HG02938 (cell line): ENCODE data around the gene SSTR3.
"Not testable (repeated sequence)": the region's sequence is repeated elsewhere in the genome, so short reads cannot be mapped to it uniquely, and the experiment has no call there.

ENCODE experiments used
- ATAC-seq: cut with Tn5 transposase; IDR thresholded peaks from one replicate; pipeline ENCODE4 v1.9.1; 2021; ENCODE audit warnings: mild to moderate bottlenecking, moderate library complexity; ENCODE audit not compliant: unreplicated experiment

SSTR3 gene

DNA sequence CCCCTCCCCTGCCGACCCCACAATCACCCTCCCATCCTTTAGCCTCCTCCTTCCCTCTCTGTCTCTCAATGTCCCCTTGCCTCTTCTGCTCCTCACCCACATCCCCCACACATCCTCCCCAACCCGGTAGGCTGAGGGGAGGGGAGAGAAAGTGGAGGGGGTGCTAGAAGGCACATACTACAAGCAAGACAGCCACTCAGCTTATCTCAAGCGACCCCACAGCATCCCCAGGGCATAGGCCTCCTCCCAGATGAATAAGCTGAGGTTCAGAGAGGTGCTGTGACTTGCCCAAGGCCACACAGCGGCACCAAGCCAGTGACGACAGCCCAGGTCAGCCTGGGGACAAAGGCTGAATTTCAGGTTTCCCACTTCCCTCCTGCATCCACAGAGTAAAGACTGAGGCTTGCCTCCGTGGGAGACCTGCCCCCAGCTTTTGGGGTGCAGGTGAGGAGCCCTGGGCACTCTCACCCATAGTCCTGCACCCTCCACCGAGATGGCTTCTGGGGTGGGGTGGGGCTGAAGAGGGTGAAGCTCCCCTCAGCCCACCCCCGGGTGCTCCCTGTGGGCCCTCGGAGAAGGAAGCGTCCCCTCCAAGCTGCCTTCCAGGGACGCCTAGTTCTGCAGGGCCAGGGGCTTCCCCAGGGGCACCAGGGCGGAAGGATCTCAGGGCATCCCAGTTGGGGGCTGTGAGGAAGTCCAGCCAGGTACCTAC is 31.3 kb upstream of the SSTR3 start:
- no peak for ATAC-seq

DNA sequence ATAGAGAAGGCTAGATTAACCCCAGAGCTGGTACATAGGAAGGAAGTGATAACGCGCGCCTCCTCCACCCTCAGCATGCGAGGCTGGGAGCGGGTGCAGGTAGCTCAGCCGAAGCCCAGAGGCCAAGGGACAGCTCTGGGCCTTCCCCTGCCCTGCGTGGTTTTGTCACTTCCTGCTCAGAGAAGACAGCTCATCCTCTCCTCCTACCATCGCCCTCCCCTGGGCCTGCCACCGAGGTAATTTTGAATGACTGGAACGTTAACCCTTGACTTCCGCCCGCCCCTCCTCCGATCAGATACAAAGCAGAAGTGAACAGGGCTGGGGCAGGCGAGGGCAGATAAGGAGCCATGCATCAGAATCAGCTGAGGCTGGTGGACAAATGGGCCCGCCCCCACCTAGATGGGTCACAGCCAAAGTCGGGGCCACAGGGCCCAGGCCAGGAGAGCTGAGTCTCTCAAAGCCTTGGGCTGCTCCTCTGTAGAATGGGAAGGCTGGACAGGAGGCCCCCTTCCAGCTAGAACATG is 30.2 kb upstream of the SSTR3 start:
- ATAC-seq = peak; percentile 50

DNA sequence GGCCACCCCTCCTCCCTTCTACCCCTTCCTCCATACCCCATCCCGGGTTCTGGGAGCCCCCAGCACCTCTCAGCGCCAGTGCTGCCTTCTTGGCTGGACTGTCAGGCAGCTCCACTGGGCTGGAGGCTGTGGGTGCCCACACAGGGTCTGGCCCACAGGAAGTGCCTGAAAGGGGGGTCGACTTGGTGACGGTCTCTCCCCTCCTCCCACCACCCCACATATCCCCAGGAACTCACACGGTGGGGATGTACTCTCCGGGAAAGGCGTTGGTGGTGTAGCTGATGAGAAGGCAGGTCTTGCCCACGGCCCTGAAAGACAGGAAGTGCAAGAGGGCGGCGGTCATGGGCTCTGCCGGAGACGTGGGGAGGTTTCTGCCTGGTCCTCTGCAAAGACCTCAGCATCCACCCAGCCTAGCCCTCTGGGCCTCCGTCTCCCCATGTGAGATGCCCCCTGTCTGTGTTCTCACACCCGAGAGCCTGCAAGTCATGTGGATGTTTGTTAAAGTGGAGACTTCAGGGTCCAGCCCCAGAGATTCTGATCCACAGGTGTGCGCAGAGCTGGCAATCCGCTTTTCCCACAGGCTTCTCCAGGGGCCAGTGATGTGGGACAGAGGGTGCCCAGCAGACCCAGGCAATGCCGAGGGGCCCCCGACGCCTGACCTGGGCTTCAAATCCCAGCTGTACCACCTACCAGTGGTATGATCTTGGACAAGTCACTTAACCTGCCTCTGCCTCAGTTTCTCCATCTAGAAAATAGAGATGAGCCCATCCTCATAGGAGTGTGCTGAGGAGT is 29.3 kb upstream of the SSTR3 start:
- no peak for ATAC-seq

DNA sequence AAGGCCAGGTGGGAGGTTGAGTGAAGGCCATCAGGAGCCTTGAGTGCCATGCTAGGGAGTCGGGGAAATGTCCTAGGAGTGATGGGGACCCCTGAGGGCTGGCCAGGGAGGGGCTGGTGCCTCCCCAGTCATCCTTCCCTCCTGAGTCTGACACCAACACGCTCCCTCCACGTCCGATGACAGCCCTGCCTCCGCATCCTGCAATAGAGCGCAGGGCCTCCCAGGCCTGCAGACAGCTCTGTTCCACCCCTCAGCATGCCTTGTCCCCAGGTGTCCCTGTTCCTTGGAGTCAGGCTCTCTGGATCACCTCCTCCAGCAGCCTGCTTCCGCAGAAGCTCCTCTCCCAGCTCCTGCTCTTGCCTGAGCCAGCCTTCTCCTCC is 28.7 kb upstream of the SSTR3 start:
- ATAC-seq = no peak

DNA sequence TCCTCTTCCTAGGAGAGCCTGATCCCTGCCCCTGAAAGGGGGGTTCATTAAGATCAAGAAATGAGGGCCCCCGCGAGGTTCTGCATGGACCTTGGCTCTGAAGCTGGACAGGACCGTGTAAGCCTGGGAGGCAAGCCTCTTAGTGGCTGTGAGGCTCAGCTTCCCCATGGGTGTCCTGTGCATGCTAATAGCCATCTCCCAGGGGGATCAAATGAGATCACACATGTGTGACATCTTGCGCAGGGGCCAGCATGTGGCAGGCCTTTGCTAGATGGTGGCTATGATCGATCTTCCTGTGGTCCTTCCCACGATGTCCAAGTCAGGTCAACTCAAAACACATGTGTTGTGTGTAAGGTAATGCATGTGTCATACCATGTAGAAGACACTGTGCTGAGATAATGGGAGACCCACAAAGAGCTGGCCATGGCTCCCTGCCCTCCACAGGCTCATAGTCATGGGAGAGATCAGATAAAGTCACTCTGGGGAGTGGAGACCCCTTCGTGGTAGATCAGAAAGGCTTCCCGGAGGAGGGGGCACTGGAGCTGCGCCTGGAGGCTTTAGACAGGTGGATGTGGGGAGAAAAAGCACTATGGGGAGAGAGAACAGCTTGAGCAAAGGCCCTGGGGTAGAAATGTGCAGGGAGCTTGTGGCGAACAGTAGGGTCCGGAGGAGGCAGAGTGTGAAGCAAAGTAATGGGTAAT is 28.1 kb upstream of the SSTR3 start:
- no peak for ATAC-seq

DNA sequence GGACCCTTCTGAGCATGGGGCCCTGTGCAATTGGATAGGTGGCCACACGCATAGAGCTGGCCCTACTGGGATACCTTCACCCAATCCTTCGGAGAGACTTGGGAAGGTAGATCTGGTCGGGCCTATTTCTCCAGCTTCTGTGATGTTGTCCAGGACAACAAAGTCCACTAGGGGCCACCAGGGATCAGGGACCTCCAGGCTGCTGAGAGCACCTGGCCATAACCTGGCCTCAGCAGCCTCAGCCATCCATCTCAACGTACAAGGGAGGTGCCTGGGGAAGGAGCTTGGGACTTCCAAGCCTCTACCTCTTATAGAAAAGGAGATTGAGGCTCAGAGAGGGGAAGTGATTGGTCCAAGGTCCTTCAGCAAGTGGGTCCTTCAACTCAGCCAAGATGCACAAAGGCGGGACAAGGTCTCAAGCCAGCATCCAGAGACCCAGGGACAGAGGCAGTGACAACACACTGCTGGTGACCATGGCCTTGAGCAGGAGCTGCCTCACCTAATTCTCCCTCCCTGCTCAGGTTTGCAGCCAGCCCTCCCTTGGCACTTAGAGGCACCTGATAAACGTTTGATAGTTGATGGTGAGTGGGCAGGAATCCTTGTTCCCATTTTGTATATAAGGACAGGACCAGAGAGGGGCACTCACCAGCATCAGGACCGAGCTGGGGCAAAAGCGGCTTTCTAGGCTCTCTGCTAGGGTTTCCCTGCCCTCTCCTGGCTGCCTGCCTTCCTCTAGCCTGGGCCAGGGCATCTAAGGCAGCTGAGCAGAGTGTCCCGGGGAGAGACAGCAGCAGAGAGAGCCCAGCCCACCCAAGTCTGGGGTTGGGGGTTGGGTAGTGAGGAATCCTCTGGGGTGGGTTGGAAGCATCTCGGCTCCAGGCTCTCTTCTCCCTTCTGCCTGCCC is 27.3 kb upstream of the SSTR3 start:
- no peak for ATAC-seq

DNA sequence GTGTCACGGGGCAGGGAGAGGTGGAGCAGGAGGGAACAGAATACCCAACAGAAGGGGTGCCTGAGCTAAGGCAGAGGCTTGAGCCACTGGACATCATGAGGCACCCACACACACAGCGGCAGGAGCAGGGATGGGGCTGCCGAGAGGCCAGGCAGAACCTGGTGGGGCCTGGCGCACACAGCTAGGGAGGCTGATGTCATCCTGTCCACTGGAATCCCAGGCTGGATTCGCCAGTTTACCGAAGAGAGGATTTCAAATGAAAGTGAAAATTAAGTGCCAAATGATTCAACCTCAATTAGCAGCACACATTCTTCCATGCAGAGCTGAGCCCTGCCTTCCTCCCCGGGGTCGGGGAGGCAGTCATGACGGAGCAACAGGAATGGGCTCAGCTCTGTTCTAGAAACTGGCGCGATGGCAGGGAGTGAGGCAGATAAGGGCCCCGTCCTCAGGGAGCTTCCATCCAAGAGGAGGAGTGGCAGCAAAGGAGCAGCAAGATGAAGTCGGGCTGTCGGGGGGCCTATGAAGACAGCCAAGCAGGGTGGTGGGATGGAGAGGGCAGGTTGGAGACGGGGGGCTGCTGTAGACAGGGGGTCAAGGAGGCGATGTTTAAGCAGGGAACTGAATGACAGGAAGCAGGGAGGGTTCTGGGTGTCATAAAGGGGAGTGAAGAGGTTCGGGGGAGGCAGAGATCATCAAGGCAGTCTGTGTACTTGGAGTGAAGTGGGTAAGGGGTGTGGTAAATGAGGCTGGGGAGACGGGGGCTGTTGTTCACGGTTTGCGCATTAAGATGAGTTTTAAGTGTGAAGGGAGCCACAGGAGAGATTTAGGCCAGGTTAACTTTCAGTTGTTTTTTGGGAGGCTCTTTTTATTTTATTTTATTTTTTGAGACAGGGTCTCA is 25.3 kb upstream of the SSTR3 start:
- ATAC-seq = no peak

DNA sequence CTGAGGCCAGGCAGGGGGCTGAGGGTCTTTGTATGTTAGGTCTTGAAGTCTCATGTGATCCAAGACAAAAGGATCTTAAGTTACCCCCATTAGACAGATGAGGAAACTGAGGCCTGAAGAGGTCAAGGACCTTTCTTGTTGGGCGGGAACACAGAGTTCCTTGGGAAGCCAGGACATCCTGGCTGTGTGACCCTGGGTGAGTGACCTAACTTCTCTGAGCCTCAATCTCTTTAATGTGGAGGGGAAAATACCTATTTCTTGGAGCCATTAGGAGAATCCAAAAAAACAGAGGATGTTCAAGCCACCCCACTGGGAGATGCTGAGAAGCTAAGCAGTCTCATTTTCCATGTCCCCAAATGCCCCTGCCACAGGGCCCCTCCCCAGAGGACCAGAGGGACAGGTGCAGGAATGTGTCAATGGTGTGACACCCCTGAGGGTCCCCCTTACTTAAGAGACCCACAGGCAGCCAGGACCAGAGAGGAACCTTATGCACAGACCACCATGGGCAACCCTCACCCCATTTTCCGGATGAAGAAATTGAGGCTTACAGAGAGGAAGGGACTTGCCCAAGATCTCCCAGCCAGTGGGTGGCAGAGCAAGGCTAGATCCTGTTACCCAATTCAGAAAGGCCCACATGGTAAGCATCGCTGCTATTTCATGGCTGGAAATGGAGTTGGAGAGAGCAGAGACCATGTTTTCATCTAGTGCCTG is 23.8 kb upstream of the SSTR3 start:
- no peak for ATAC-seq

DNA sequence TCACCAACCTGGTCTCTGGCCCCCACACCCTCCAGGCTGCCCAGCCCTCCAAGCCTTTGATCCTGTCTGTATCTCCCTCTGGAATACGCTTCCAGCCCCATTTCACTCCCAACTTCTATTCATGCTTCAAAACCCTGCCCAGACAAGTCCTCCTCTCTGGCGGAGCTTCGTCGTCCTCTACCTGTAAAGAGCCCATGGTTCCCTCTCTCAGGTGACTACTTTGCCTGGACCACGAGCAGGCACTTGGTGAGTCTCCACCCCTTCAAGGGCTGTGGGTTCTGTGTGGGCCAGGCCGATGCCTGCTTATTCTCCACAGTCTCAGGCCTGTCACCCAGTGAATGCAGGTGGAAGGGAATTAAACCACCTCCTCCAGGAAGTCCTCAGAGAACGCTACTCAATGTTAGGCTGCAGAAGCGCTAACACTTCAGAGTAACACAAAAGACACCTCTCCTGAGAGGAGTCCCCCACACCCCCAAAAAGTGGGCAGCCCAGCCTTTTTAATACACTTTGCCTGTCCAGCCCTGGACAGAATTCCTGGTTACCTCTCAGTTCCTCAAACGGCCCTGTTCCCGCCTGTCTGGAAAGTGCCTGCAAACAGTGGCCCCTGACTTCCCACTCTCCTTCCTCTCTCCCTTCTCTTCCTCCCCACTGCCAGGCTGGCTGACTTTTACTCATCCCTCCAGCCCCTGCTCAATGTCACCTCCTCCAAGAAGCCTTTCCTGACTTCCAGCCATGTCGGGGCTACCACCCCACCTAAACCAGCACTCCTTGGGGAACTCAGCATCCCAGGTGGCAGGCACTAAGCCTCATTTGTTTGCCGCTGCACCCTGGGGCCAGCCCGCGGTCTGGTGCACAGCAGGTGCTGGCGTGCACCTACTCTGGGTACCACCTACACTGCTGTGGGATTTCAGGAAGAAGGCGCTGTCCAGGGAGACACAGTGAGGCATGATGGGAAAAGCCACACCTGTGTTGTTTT is 22.7 kb upstream of the SSTR3 start:
- no peak for ATAC-seq

DNA sequence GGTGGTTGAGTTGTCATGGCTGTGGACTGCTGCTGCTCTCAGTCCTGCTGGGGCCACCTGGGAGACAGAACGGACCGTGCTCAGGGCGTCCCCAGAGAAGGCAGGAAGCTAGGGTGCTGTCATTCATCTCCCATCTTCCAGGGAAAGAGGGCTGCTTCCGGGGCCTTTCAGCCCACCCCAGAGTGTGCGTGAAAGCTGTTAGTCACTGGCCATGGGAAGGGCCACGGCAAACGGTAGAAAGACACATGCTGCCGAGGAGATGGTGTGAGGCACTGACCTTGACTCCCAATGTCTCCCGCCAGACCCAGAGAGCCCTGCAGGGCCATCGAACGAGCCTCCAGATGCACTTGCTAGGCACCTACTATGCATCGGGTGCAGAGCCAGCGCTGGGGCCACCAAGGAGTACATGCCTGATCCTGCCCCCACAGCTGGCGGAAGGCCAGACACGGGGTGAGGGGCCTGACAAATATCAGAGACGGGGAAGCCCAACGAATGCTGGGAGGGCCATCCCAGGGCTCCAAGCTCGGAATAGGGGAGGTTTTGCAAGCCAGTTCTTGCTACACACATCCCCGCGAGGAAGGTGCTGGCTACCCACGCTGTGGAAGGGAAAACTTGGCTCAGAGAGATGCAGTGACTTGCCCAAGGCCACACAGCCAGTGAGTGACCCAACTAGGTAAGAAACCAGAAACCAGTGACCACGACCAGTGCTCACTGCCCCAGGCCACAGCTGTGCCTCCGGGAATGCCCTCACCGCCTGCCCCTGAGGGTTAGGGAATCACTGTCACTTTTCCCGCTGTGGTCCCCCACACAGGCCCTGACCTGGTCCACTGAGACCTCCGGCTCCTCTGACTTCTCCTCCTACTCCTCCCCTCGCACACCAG is 21.7 kb upstream of the SSTR3 start:
- no peak for ATAC-seq

DNA sequence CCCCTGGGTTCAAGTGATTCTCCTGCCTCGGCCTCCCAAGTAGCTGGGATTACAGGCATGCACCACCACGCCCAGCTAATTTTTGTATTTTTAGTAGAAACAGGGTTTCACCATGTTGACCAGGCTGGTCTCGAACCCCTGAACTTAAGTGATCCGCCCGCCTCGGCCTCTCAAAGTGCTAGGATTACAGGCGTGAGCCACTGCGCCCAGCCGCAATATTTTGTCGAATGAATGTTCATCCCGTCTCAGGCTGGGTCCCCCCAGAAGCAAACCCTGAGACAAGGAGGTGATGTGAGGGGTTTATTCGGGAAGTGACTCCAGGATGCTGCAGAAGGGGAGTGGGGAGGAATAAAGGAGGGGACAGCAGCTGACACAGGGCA is 21.1 kb upstream of the SSTR3 start:
- ATAC-seq = not testable (repeated sequence)

DNA sequence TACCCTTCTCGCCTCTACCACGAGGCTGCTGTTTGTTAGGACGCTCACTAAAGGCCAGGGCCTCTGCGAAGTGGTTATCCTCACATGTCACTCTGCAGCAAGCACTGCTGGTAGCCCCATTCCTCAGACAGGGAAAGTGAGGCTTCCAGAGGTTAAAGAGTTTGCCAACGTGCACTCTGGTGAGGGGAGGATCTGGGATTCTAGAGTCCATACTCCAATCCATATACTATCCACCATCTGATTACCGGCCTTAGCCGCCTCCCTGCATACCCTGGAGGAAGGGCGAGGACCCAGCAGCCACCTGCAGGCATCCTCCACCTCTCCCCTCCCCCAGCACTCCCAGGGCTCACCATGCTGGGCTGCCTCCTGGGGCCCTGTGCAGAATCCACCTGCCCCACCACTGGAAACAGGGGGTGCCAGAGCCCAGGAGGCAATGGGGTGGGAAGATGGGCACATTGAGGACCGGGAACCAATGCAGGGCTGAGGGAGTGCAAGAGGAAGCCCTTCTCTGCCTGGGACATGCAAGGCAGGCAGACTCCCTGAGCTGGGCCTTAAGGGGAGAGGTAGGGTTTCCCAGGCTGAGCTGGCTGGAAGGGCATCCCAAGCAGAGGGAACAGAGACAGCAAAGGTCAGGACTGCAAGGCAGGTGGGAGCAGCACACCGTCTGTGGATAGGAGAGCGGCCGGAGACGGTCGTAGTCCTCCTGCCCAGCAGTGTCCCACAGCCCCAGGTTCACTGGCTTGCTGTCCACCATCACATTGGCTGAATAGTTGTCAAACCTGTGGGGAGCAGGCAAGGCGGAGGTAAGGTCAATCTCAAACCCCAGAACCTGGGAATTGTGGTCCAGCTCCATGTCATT is 20.1 kb upstream of the SSTR3 start:
- no peak for ATAC-seq

DNA sequence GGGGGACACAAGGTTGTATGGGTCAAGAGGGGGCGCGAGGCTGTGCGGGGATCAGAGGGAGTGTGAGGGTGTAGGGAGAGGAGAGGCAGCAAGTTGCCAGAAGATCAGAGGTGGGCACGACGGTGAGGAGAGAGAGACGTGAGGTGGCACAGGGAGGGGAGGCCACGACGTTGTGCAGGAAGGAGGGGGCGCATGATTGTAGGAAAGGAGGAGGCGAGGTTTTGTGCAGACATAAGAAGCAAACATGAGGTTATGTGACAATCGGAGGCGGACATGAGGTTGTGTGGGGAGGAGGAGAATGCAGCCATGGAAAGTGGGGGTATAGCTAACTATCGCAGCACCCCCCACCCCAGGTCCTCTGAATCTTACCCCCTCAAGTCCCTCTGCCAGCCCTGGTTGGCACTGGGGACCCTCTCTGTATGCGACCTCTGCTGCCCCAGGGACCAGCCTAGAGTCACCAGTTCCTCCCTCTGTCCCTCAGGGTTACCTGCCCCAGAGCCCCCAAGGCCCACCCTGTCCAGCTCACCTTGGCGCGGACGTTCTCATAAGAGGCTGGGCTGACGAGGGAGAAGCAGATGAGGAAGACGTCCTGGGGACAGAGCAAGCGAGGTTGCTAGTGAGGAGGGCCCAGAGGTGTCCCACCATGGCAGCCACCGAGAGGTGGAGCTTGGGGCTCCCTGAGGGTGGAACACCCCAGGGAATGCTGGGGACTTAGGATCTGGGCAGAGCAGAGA is 19.3 kb upstream of the SSTR3 start:
- no peak for ATAC-seq

DNA sequence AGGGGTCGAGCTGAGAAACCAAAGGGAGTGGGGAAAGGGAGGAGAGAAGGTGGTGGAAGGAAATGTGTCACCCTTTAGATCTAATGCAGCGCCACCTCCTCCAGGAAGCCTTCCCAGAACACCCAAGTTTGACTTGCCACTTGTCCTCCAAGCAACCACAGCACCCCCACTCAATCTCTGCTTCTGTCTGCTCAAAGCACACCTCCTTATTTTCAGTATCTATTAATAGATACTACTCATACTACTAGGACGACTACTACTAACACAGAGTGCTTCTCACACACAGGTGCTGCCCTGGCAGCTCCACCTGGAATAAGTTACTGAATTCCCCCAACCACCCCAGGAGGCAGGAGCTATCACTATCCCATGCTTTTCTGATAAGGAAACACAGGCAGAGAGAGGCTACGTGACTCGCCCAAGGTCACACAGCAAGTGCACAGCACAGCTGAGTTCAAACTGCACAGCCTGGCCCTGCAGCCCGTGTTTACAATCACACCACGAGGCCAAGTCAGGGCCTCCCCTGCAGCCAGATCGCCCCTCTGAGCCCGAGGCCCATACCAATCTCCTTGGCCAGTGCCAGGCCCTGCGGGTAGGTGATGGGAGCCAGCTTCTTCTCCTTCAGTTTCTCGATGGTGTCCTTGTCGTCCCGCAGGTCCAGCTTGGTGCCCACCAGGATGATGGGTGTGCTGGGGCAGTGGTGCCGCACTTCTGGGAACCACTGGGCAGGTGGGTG is 18.6 kb upstream of the SSTR3 start:
- ATAC-seq = no peak
